GM19238 (cell line): Measurements from ENCODE around the gene MYB.

ENCODE experiments used
- DNase-seq: peaks from one replicate; pipeline ENCODE4 v3.0.0; 2011; ENCODE audit warnings: low spot score; ENCODE audit not compliant: insufficient read length

The MYB gene

DNA sequence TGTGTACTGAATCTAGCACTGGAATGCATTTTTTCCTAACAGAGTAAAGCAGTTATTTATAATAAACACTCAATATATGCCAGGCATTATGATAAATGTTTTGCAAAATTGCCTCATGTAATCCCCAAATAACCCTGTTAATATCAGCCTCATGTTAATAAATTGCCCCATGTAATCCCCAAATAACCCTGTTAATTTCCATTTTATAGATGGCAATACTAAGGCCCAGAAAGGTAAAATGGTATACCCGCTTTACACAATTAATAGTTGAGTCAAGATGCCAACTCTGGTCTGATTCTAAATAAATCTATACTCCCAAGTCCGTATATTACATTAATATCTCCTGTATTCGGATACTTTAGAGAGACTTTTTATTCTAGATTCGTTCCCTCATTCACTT, 6.3 kb downstream of the MYB start:
- no peak for DNase-seq

DNA sequence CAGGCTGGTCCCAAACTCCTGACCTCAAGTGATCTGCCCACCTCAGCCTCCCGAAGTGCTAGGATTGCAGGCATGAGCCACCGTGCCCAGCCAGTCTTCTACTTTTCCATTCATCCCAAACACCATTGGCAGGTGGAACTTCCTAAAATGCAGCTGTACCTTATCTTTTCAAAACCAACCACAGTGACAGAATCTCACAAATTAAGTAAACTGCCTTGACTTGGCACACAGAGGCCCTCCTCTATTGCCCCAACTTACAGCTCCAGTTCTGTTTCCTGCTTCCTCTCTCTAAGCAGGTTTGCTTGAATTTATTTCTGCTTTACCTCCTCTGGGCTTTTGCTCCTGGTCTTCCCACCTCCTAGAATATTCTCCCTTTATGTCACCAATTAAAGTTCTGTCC, 7.6 kb downstream of the MYB start:
- no peak for DNase-seq

DNA sequence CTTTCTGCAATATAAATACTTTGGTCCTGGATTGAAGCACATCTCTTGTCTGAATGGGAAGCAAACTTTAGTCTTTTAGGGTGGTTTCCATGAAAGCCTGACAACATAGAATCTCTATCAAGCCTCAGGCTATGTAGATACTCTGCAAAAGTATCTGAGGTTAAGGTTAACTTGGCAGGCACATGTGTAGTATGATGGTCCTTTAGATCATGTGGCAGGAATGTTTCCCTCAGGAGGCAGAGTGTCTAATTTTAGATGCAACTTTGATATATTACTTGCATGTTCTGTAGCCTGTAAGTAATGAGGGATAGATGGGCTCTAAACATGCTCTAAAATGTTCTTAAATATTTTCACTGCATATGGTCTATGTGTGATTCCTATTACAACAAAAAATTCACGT, 8.2 kb downstream of the MYB start:
- DNase-seq: no peak

DNA sequence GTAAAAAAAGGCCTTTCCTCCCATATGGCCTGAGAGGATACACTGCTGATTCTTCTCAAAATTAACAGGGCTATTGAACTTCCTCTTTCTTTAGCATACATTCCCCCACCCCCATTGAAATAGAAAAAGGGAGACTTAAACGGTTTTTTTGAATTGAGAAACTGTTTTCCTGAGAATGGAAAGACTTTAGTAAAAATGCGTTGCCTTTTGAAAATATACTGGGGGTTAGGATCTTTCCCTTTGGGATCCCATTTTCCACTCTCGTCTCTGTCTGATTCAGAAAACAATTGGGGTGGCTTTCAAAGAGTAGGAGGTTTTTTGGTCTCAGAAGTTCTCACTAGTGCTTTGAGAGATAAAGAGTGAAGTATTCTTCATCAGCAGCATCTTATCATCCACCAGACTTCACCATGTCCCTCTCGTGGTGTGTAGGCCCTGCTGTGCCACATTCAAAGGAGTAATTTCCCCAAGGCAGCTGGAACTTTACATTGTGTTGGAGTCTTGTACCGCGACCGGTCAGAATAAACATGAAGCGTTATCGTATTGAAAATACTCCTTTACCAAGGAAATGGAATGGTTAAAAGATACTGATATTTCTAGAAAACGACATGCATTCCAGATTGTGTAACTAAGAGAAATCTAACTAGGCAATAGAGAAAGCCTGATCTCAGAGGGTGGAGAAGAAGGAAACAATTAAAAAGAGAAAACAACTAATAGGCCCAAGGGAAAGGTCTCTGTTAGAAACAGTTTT, 10.6 kb downstream of the MYB start:
- no peak for DNase-seq

DNA sequence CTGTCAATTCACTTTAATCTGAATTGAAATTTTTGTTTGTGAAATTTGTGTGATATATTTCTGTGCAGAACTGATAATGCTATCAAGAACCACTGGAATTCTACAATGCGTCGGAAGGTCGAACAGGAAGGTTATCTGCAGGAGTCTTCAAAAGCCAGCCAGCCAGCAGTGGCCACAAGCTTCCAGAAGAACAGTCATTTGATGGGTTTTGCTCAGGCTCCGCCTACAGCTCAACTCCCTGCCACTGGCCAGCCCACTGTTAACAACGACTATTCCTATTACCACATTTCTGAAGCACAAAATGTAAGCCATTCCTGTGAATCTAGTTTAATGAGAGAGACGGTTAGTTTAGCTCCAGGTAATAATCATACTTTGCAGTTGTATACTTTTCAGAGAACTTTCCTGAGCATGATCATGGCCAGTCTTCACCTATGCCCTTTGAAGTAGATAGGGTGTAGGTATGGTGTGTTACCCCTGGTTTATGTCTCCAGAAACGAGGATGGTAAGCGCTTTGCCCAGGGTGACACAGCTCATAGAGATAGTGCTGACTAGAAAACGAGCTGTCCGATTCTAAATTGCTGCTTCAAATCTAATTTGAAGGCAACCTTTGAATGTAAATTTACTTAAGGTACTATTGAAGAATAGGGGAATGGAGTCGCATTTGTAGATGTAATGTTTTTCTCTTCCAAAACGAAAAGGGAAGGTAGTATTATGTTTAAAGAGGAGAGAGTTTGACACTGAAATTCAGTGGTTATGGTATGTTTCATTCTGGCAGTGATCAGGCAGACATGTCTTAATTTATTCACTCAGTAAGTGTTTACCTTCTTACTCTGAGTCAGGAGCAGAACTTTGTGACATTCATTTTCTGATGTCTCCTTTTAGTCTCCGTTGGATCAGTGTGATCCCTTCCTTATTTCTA, 11.4 kb downstream of the MYB start:
- DNase-seq: no peak

DNA sequence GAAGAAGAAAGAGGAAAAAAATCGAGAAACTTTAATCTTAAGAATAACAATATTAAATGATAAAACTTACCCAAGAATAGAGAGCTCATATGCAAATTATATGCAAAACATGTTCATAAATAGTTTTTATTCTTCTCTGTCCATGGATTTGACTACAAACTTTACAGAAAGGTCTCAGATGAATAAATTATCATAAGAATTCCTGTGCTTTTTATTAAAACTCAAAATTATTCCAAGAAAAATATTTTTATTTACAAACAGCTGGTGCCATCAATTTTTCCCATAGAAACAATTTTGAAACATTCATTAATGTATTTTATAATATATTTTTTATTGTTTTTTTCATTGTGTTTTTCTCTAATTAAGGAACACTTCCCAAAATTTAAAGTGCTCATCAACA, 12.1 kb downstream of the MYB start:
- DNase-seq: no peak

DNA sequence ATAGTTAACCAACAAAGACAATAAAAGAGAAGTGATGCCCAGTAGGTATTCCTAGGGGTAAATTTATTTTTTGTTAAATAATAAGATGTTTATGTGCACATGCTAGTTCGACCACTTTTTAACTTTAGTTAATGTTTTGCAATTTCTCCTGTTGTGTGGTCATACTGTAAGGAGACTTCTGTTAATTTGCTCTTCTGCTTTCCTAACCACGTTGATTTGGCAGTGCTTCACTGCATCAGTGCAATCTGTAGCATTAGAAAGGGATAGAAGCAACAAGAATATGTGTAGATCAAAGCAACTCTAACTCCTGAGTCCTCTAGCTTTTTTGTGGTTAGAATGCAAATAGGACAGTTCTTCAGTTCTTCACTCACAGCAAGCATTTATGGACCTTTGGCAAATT, 13.9 kb downstream of the MYB start:
- DNase-seq: no peak

DNA sequence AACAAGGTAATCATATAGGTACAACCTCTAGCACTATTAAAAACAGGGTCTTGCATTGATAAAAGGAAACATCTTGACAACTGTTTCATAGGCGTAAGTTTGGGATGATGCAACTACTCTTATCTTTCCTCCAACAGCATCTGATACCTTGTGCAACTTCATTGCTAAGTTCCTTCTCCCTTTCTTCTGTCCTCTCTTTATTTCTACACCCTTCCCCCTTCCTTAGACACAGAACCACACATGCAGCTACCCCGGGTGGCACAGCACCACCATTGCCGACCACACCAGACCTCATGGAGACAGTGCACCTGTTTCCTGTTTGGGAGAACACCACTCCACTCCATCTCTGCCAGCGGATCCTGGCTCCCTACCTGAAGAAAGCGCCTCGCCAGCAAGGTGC, 14.4 kb downstream of the MYB start:
- DNase-seq: no peak

DNA sequence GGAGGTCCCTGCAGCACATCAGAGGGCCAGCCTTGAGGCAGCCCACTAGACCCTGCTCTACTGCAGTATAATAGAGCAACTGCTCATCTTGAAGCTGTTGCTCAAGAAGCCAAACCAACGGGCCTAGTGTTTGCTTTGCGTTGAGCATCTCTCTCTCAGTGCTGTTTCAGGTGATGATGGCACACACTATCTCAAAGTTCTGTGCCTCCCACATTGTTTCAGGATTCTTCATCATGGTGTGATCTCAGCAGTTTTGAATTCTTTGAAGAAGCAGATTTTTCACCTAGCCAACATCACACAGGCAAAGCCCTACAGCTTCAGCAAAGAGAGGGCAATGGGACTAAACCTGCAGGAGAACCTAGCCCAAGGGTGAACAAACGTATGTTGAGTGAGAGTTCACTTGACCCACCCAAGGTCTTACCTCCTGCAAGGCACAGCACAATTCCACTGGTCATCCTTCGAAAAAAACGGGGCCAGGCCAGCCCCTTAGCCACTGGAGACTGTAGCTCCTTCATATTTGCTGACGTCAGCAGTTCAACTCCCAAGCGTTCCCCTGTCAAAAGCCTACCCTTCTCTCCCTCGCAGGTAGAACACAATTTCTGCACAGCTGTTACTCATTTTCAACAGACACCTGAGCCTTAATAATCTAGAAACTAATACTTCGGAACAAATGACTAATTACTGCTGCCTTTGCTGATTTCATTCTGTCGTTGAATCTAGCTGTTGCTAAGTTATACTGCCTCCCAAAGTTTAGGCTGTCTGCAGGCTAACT, 15.8 kb downstream of the MYB start:
- DNase-seq: no peak

DNA sequence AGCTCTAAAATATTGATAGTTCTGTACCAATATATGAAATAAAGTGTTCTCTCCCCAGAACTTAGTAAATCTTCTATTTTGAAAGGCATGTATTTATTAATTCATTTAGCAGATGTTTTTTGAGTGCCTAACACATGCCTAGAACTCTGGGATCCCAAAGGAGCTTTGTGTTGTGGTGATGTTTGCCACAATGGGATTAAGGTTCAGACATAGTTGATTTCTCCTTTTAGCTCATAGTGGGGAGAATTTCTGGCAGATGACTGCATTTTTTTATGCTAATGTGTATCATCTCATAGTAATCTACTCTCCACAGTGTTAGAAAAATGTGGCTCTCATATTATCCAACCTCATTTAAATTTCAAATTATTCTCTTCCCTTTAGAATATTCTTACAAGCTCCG, 21.7 kb downstream of the MYB start:
- no peak for DNase-seq

DNA sequence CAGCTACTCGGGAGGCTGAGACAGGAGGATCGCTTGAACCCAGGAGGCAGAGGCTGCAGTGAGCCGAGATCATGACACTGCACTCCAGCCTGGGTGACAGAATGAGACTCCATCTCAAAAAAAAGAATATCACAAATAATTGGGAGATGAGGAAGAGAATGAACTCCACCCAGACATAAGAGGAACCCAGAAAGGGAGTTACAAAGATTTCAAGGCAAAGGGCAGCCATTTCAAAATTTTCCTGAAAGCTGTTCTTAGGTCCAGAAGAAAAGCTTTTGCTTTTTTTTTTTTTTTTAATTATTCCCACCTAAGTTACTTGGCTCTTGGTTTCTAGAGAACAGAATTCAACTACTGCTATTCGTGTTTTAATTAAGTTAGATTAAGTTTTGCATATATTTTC, 23.8 kb downstream of the MYB start:
- DNase-seq: no peak

DNA sequence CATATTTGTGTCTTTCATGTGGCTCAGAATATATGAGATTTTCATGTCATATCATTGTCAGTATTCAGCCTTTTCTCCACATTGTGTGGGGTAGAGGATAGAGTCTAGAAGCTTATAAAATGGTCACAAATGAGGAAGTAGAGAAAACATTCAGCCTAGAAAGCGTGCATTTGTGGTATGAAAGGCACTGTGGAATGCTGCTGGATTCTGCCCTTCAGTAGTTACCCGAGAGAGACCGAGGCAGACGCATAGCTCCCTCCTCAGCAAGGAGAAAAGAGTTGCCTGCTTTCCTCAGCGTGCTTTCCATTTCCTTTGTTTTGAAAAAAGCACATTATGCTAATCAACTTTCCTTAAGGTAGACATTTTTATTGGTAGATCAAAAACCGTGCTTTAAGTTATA, 28.7 kb downstream of the MYB start:
- no peak for DNase-seq

DNA sequence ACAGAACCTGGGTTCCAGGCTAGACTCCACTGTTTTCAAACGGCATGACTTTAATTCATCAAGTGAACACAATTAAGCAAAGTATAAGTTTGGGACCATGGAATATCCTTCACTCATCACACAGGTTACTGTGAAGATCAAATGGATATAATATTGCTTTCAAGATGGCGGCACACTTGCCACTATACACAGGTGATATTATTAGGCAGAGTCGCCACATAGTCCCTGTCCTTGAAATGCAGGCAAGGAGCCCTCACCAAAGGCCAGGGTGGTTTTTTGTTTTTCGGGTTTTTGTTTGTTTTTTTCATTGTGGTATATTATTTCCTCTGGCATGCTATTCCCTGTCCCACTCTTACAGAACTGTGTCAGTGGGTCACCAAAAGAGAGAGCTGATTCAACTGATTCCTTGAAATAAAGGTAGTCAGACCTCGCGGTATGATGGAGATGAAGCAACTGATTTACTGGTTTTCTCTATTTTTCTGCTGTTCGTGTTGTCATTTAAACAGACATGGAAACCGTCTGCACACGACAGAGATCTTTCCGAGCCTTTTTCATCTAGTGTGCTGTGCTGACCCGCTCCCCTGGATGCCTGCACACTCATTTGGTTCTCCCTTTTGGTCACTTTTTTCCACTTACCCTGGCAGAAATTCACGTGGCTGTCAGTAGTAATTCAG, 29.7 kb downstream of the MYB start:
- no peak for DNase-seq

DNA sequence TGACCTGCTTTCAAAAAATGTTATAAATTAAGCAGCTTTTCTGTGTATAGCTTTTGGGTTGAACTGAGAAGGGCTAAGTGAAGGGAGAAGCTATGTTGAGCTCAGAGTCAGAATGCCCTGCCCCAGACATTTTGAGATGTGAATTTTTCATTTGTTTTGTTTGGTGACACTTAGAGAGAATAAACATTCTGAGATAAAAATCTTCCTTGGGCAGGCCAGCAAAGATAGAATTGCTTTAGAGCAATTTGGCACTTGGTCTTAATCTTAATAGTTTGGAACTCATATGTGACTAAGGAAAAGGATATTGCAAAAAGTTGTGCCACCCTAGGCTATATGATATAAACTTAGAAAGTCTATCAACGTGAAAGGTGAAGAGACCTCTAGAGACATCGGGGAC, 30.2 kb downstream of the MYB start:
- no peak for DNase-seq

DNA sequence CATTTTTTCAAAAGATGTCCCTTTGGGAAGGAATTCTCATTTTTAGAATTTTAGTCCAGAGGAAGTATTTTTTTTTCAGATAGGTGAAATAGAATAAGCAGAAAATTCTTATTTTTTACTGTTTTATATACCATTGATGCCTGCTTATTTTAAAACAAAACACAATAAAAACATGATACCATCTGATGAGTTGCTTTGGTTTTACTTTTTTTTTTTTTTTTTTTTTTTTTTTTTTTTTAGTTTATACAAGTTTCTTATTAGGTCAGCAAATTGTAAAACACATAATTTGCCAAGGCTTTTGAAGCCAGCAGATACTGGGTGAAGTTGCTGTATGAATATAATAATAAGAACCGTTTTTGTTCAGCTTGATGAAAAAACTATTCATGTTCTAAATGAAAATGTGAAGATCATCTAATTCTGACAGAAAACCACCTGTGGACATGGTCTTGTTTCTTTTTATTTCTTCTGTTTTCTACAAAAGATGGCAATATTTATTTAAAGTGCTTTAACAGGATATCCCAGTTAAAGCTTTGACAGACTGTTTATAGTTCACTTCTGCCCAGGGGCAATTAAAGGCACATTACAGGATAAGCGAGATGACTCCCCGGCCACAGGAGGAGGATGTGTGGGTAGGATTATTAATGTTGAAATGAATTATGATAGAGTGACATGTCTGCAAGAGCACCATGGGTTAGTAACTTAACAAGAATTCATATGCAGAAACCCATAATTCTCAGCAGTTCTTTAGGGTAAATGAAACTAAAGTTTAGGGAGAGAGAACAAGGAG, 31.1 kb downstream of the MYB start:
- no peak for DNase-seq

DNA sequence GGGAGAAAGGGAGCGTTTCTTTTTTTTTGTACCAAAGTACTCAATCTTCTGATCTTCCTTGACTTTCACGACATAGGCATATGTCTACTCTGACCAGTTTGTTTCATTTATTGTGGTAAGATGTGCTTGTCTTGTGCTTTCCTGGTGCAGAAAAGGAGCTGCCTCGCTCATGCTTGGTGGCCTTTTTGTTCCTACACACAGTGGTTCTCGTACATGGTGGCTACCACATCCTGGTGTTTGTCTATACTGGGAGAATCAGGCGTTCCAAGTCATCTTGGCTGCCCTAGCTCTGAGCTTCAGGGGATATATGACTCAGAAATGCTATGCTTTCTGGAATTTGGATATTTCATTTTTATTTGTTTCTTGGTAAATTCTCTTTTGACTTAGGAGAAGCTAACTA, 31.8 kb downstream of the MYB start:
- no peak for DNase-seq

DNA sequence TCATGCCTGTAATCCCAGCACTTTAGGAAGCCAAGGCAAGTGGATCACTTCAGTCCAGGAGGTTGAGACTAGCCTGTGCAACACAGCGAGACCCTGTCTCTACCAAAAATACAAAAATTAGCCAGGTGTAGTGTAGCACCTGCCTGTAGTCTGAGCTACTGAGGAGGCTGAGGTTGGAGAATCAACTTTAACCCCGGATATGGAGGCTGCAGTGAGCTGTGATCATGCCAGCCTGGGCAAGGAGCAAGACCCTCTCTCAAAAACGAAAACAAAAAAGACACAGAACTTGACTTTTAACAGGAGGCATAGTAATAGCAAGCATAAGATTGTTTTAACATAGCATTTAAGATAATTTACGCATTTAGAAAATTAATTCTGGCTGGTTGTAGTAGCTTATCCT, 32.5 kb downstream of the MYB start:
- no peak for DNase-seq

DNA sequence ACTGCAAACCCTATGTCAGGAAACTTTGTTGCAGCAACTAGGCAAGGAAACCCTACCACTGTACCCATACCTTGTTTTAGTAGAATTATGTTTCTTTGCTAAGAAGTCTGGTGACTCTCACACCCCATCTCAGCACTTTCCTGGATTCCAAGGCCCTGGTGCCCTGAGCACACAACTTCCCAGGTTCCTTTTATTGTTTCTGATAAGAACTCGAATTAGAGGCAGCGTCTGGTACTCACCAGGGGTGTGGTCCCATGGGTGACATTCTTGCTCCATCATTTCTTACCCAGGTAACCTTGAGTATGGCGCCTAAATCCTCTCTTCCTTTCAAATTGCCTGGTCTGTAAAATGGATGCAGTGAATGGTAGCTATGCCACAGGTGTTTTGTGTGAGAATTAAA, 34.1 kb downstream of the MYB start:
- no peak for DNase-seq

DNA sequence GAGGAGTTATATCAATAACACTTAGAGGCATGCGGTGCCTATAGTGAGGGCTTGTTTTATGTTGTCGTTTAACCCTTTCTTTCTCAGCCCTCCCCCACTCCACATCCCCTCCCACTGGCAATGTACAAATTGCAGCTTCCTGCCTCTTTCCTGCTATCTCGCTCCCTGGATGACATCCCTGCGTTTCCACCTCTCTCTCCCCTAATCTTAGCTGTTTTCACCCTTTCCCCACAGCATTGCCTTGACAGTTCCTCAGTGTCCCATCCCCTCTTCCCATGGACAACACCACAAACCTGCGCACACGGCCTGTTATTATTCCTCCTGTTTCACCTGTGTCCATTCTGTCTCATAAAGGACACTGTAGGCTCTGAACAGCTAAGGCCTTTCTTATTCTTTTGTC, 34.5 kb downstream of the MYB start:
- DNase-seq: no peak

DNA sequence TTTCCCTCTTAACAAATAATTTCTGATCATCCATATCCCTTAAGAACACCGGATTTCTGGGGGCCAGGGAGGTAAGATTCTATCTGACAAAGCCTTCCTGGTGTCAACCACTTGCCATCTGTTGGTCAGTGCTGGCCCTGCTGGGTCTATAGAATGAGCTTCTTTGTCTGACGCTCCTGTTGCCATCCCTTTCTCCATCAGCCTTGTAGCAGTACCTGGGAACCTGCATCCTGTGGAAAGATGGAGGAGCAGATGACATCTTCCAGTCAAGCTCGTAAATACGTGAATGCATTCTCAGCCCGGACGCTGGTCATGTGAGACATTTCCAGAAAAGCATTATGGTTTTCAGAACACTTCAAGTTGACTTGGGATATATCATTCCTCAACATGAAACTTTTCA, 36.6 kb downstream of the MYB start:
- DNase-seq: no peak

DNA sequence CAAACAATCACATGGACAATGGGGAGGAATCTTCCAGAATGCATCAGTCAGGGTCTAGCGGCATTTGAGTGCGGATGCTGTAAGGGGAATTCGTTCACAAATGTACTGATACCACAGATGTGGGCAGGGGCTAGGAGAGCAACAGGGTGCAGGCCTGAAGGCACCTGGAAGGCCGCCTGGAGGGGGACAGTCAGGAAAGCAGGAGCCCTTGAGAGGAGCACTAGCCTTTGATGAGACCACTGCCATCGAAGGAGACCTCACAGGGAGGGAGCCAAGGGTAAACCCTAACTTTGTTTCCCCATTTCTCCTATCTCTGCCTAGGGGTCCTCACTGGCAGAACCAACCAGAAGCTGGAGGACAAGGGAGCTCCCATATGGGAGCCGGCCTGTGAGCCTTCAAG, 38.2 kb downstream of the MYB start:
- no peak for DNase-seq
